ENCODE results near the gene SLC45A1. TPM values are rescaled to one million over a fixed set of nuclear protein-coding genes. Genes with fewer than 3 reads are reported as not detected.

SLC45A1 gene
- total RNA-seq, 2 donors from 2014 or later: 0.15 to 0.42 TPM

DNA sequence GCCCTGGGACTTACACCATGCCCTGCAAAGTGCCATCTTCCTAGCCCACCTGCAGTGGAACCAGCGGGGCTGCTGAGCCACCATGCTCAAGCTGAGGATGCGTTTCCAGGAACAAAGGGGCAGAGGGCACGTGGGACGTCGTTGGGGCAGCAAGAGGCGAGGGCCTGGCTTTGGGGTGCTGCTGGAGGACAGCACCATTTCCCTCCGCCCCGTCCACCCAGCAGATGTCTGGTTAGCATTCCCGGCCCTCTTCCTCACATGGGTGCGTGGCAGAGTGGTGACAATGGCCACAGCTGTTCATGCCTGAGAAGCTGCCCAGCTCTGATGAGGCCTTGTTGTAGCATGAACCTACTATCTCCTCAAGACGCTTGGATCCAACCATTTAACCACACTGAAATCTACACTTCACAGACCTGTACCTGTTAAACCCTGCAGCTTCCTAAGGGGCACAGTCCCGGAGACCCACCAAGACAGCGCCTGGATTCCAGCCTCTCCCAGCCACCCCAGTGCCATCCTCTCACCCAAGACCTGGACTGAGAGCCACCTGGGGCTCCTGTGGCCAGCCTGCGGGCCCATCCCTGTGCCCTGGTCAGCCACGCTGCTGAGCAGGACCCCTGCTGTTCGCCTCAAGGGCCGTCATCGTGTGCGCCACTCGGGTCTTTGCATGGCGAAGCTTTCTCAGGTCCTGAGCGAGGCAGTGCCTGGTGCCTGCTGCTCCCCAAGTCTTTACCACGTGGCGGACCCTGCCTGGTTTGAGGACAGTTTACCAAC, 33.2 kb downstream of the SLC45A1 start:
- H3K4me3 Mint-ChIP-seq: no peak overlapping the region
- H3K9me3 Mint-ChIP-seq: no peaks in the 10 kb centered on the region
- no peak for ATAC-seq (replicated peaks)
- peaks cover 35% of the 10 kb centered on the region for H3K36me3 Mint-ChIP-seq (ENCODE audit: low read depth)
- H3K27ac Mint-ChIP-seq: no peak overlapping the region
- H3K27me3 Mint-ChIP-seq: no peaks in the 10 kb centered on the region
- H3K4me1 Mint-ChIP-seq: peaks cover 7% of the 10 kb centered on the region

DNA sequence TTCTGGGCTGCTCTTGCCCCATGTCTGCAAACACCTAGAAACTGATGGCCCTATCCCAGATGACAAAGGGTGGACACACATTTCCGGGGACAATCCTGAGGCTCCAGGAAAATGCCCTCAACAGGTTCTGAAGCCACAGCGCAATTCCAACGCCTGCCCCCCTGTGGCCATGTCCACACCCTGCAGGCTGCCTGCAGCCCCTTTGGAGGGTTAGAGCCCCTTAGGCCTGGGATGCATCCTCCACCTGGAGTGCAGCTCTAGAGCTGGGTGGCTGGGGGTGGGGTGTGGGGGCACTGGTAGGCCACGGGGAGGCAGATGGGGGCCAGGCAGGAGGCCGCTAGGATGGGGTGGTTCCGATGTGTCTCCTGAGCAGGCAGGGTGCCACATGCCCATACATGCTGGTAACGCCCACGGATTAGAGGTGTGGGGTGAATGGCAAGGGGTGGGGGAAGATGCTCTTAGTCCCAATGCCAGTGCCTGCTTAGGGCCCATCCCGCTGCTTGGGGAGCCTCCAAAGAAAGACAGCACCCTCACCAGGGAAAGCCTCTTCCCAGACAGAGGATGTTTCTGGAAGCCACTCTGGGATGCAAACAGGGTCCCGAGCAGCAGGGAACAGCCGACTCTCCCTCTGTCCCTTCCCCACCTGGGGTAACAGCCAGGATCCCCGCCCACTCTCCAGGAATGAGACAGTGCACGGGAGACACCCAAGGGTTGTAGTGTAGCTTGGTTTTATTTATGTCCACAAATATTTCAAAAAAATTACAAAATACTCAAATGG, 34.0 kb downstream of the SLC45A1 start:
- H3K9me3 Mint-ChIP-seq: no peaks in the 10 kb centered on the region
- H3K4me1 Mint-ChIP-seq: peaks cover 5% of the 10 kb centered on the region
- H3K27me3 Mint-ChIP-seq: no peaks in the 10 kb centered on the region
- H3K27ac Mint-ChIP-seq: peak overlapping the region; percentile 56
- H3K4me3 Mint-ChIP-seq: no peak overlapping the region
- H3K36me3 Mint-ChIP-seq (ENCODE audit: low read depth): peaks cover 42% of the 10 kb centered on the region
- ATAC-seq (replicated peaks): peak; percentile 12

DNA sequence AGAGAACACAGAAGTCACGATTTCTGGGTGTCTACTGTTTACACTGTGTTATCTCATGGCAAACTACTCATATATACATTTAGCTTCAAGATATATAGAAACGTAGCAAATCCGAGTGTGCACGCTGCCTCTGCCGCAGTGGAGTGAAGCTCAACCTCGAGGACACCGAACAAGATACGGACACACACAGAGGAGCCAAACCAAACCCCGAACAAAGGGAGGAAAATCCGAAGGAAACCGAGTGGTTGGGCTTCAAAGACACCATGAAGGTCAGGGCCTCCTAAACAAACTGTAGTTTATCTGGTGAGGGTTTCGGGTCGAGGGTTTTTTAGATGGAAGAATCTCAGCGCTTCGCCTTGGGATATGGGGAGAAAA, 34.5 kb downstream of the SLC45A1 start:
- H3K27me3 Mint-ChIP-seq: no peaks in the 10 kb centered on the region
- peaks cover 8% of the 10 kb centered on the region for H3K4me1 Mint-ChIP-seq
- ATAC-seq (replicated peaks): no peak
- no peak overlapping the region for H3K4me3 Mint-ChIP-seq
- peaks cover 47% of the 10 kb centered on the region for H3K36me3 Mint-ChIP-seq (ENCODE audit: low read depth)
- H3K9me3 Mint-ChIP-seq: no peaks in the 10 kb centered on the region
- peak overlapping the region; percentile 56 for H3K27ac Mint-ChIP-seq

DNA sequence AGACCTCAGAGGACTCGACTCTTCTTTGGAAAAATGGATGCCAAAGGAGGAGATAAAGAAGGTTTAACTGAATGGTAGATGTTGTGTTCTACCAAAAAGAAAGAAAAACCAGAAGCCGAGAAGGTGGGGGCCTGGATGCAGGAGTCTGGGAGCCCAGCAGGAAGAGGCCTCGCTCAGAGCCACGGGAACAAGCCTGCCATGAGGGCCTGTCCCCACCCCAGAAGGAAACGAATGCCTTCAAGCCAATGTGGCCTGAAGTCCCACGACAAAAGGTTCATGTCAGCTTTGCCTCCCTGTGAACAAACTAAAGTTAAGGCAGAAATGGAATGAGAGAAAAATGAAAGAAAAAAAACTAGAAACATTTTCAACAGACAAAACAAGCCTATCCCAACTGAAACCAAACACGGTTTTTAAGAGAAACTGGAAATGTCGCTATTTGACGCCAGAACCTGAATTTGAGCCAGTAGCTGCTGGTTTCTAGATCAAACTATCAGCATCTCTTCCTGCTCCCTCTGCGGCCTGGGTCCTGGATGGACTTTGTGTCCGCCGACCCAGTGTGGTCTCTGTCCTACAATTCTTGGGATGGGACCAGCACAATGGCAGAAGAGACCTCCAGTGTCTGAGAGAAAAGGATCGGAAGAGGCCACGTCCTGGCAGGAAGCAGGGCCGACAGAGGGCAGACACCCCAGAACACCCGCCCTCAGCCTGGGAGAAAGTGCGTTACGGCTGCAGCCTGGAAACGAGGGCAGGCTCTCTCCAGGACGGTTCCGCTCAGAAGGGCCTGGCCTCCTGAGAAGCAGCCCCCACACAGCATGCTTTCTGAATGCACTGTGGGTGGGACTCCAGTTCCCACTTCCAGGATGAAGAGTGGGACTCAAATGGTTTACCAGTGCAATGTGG, 35.2 kb downstream of the SLC45A1 start:
- H3K4me3 Mint-ChIP-seq: no peak overlapping the region
- H3K36me3 Mint-ChIP-seq (ENCODE audit: low read depth): peaks cover 54% of the 10 kb centered on the region
- H3K27me3 Mint-ChIP-seq: no peaks in the 10 kb centered on the region
- ATAC-seq (replicated peaks): no peak
- peak overlapping the region; percentile 56 for H3K27ac Mint-ChIP-seq
- peaks cover 8% of the 10 kb centered on the region for H3K4me1 Mint-ChIP-seq
- H3K9me3 Mint-ChIP-seq: no peaks in the 10 kb centered on the region

DNA sequence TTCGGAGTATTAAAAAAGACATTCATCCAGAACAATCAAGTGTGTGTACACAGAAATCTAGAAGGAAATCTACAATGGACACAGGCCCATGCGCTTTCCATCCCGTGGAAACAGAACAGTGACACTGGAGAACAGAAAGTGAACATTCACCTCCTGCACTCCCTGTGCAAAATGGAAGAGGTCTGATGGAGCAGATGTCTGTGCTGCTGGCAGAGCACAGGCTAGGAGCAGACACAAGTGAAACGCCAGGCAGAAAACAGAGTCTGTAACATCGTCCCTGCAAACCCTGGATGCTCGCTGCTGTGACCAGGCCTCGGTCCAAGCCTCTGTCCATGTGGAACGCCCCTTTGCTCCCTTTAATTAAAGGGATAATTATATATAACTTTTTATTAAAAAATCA, 36.1 kb downstream of the SLC45A1 start:
- no peaks in the 10 kb centered on the region for H3K27me3 Mint-ChIP-seq
- H3K27ac Mint-ChIP-seq: peak overlapping the region; percentile 48
- peaks cover 62% of the 10 kb centered on the region for H3K36me3 Mint-ChIP-seq (ENCODE audit: low read depth)
- no peak overlapping the region for H3K4me3 Mint-ChIP-seq
- ATAC-seq (replicated peaks): no peak
- peaks cover 4% of the 10 kb centered on the region for H3K4me1 Mint-ChIP-seq
- no peaks in the 10 kb centered on the region for H3K9me3 Mint-ChIP-seq

DNA sequence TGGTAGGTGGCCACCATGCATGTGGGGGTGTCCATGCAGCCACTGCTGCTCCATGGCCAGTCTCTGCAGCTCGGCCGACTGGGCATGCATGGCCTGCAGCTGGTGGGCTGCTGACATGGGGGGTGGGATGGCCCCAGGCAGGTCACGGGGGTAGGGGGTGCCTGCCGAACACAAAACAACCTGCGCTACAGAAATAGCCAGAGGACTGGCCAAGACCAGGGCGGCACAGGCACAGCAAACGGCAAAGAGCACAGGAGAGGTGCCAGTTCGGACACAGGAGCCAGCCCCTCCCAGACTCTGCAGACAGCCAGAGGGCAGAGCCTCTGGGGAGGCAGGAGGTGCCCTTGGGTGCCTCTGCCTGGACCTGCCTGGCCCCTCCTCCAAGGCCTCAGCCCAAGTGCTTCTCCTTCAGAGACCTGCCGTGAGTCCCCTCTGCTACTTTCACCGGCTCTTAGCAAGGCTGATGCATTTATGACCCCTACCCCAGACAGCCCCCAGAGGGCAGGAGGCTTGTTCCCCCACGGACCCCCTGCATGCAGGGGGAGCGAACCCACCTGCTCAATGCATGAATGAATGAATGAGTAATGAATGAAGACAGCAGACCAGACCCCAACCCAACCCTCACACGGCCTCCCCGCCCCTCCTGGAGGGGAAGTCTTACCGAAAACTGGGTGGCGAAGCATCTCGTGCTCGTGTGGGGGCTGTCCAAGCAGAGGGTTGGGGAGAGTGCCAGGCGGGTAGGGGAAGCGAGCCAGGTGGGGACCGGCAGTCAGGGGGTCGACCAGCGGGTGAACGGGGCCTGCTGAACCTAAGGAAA, 37.7 kb downstream of the SLC45A1 start:
- Mint-ChIP-seq H3K27me3 (no peaks in the 10 kb centered on the region), H3K4me1 (peaks cover 4% of the 10 kb centered on the region), H3K27ac (peak overlapping the region; percentile 30), H3K9me3 (no peaks in the 10 kb centered on the region), H3K4me3 (no peak overlapping the region), H3K36me3 (ENCODE audit: low read depth) (peaks cover 62% of the 10 kb centered on the region)
- ATAC-seq (replicated peaks): no peak

DNA sequence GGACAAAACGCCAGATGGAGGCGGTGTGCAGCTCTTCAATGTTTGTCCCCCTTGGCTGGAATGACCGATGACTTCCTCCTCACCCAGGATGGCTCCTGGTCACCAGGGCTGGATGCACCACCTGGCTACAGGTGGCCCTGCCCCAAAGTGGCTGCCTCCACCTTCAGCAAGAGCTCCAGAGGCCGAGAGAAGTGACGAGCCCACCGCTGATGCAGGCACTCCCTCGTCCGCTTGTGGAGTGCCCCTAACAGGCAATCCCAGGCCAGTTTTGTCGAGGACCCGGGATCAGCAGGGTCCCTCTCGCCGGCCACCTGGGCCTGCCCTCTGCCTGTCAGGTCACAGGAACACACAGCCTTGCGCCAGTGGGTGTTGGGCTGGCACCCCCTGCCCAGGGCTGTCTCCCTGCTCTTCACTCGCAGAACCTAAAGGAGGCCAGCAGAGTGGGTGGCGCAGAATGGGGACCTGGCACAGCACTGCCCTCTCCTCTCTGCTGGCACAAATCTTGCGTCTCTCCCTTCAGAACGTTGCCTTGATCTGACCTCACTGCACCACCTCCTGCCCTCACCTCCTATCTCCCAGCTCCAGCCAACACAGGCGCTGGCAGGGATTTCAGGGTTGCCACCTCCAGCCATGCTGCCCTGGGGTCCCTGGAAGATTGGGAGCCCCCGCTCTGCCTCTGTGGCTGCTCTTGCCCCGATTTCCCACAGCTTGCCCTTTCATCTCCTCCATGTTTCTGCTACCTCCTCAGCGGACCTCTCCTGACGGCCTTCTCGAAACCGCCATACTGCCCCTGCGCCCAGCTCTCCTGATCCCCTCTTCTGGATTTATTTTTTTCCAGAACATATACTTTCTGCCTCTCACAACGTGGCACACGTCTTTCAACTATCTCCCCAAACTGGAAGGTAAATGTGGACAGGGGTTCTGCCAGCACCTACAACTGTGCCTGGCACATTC, 38.6 kb downstream of the SLC45A1 start:
- peak overlapping the region; percentile 30 for H3K27ac Mint-ChIP-seq
- H3K4me1 Mint-ChIP-seq: peaks cover 4% of the 10 kb centered on the region
- no peak for ATAC-seq (replicated peaks)
- no peaks in the 10 kb centered on the region for H3K9me3 Mint-ChIP-seq
- no peak overlapping the region for H3K4me3 Mint-ChIP-seq
- H3K36me3 Mint-ChIP-seq (ENCODE audit: low read depth): peaks cover 62% of the 10 kb centered on the region
- no peaks in the 10 kb centered on the region for H3K27me3 Mint-ChIP-seq

DNA sequence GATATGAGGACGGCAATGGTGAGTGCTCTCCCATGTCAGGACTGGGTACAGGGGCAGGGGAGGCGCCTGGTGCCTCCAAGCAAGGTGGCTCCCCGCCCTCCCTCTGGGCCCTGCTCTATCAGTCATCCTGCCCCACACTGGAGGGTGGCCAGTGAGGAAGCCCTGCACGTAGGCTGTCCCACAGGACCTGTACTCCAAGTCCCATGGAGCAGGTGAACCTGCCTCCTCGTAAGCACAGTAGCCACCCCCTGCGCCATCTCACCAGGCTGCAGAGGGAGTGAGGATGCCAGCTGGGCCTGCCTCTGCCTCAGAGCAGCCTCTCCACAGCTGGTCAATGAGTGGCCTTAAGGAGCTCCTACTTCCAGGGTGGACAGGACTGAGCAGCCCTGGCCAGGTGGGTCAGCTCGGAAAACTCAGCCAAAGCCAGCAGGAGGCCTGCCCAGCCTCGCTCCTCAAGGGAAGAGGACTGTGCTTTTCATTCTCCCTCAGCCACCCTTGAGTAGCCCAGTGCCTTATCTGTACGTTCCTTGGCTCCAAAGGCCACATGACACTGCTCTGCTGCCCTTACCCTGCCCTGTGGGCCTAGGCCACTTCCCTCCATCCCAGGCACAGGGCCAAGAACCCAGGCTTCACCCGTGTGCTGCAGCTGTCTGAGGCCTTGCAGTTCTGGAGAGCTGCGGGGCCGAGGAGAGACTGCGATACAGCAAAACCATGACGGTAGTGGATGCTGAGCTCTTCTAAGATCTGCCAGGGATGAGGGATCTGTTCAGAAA, 39.6 kb downstream of the SLC45A1 start:
- Mint-ChIP-seq H3K9me3 (no peaks in the 10 kb centered on the region), H3K4me1 (peaks cover 4% of the 10 kb centered on the region), H3K36me3 (ENCODE audit: low read depth) (peaks cover 69% of the 10 kb centered on the region), H3K27ac (peak overlapping the region; percentile 22), H3K27me3 (no peaks in the 10 kb centered on the region), H3K4me3 (no peak overlapping the region)
- no peak for ATAC-seq (replicated peaks)

DNA sequence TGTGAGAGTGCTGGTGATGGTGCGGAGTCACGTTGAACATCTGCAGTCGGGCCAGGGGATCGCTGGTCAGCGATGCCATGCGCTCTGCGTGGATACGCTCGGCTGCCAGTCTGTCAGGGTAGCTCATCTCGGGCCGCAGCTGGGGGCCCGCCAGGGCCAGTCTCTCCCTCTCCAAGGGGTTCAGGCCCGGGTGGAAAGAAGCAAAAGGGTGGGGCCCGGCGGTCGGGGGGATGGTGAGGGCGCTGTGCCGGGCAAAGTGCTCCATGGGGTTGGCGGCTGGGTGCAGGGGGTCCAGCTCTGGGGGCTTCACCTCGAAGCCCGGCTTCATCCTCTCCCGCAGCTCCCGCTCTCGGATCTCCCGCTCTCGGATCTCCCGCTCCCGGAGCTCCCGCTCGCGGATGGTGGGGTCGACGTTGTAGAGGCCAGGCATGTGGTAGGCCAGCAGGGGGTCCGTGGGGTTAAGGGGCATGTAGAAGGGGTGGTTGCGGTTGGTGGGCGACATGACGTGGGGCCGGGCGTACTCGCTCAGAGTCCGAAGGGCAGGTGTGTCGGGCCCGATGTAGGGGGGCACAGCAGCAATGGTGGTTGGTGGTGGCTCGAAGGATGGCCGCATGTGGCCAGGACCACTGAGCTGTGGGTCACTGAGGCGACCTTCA, 40.5 kb downstream of the SLC45A1 start:
- peaks cover 4% of the 10 kb centered on the region for H3K4me1 Mint-ChIP-seq
- H3K36me3 Mint-ChIP-seq (ENCODE audit: low read depth): peaks cover 70% of the 10 kb centered on the region
- no peak for ATAC-seq (replicated peaks)
- H3K27me3 Mint-ChIP-seq: no peaks in the 10 kb centered on the region
- no peaks in the 10 kb centered on the region for H3K9me3 Mint-ChIP-seq
- no peak overlapping the region for H3K4me3 Mint-ChIP-seq
- H3K27ac Mint-ChIP-seq: no peak overlapping the region

DNA sequence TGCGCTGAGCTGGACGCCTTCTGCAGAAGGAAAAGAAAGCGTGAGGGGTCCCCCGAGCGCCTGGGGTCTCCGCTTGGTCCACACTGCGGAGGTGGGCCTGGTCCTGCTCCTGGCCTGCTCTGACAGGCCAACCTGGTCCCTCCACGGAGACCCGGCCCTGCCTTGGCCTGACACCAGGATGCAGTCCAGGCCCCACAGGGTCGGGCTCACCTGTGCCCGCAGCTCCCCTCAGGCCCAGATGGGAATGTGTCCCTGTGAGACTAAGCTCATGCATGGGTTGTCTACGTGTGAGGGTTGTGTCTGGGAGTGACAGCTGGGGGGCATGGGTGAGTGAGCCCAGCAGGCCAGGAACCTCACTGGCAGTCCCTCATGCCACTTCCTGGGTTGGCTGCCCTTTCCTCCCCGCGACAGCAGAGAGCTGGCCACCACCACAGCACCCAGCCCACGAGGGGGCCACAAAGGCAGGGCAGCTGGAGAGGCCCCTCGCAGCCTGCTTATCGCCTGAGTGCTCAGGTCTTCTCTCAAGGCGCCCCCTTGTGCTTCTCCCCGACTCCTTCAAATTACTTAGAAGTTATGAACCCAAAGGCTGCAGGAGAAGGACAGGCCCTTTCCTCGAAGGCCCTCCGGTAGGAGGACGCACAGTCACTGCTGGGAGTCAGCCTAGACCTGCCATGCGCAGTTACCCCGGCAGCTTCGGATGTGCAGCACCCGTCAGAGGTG, 41.1 kb downstream of the SLC45A1 start:
- Mint-ChIP-seq H3K4me3 (no peak overlapping the region), H3K27me3 (no peaks in the 10 kb centered on the region), H3K36me3 (ENCODE audit: low read depth) (peaks cover 69% of the 10 kb centered on the region), H3K27ac (no peak overlapping the region), H3K4me1 (peaks cover 4% of the 10 kb centered on the region), H3K9me3 (no peaks in the 10 kb centered on the region)
- no peak for ATAC-seq (replicated peaks)

DNA sequence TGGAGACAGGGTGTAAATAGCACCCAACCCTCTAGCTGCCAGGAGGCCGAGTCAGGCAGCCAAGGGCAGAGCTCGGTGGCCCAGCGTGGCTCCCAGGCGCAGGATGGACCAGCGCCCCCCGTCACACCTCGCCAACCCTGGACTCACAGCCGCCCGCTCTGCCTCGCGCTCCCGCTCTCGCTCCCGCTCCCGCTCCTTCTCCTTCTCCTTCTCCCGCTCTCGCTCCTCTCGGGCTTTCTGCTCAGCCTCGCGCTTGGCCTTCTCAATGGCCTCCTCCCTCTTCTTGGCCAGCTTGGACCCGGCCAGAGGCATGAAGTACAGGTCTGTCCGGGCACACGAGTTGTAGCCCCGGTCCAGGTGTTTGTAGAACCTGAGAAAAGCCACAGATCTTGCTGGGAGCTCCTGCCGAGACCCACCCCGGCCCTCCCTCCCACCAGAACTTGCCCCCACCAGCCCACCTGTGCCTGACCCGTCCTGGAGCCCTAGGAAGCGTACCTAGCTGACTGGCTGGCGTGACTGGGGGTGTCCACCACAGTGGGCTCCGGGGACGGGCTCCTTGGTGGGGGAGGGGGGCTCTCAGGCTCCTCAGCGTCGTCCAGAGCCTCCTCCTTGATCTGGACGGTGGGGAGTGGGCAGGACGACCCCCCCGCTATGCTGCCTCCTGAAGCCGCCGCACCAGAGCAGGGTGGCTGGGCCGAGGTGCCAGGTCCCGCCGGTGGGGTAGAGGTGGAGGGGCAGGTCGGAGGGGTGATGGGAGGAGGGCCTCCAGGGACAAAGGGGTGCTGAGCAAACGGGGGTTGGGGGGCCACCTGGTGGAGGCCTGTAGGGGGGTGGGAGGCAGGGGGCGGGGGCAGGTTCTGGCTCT, 41.9 kb downstream of the SLC45A1 start:
- ATAC-seq (replicated peaks): no peak
- no peak overlapping the region for H3K4me3 Mint-ChIP-seq
- H3K27ac Mint-ChIP-seq: no peak overlapping the region
- H3K36me3 Mint-ChIP-seq (ENCODE audit: low read depth): peaks cover 62% of the 10 kb centered on the region
- H3K27me3 Mint-ChIP-seq: no peaks in the 10 kb centered on the region
- no peaks in the 10 kb centered on the region for H3K9me3 Mint-ChIP-seq
- peaks cover 4% of the 10 kb centered on the region for H3K4me1 Mint-ChIP-seq
